A673 (cell line): Measurements from ENCODE around the gene WDR36.

Experiments used
- EZH2 ChIP-seq: fragments of 200-600 bp; sonication (generic); IDR thresholded peaks from 2 replicates; pipeline ENCODE4 v1.6.1; 2017; ENCODE audit warnings: borderline replicate concordance, low read depth, mild to moderate bottlenecking, mixed read lengths, antibody characterized with exemption, low read length; ENCODE audit not compliant: poor library complexity, severe bottlenecking
- TF ChIP-seq, protein P1 (sequence below): fragments of 300-800, 200-600 bp; sonication (generic); conservative IDR thresholded peaks from 2 replicates; pipeline ENCODE4 v1.5.1; 2017; ENCODE audit warnings: low read depth, mild to moderate bottlenecking, antibody characterized with exemption, low read length, moderate library complexity, mixed read lengths

DNA sequence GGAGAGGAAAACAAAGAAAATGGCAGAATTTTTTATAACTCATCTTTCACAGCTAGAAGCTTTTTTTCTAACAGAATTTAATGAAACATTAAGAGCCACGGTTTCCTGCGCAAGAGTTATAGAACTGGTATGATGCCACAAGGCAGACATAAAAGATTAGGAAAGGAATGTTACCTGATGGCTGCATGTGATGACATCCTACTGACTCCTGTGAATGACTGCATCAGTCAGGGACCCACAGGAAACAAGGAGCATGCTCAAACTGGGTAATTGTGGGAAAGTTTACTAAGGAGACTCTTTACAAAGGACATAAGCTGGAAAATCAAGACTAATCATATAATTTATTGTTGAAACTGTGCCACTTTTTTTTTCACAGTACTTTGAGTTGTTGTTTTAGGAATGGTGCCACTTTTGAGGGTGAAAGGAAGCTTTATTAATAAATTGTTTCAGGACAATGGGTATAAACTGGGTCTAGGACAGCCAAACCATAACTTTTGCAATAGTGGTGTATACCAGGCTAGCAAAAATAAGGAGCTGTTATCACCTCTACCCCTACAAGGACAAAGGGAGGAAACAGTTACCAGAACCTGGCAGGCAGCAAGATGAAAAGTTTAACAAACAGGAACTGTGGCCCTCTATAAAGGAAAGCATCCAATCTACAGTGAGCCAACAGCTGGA is 25.7 kb upstream of the WDR36 start:
- TF ChIP-seq, protein P1, sequence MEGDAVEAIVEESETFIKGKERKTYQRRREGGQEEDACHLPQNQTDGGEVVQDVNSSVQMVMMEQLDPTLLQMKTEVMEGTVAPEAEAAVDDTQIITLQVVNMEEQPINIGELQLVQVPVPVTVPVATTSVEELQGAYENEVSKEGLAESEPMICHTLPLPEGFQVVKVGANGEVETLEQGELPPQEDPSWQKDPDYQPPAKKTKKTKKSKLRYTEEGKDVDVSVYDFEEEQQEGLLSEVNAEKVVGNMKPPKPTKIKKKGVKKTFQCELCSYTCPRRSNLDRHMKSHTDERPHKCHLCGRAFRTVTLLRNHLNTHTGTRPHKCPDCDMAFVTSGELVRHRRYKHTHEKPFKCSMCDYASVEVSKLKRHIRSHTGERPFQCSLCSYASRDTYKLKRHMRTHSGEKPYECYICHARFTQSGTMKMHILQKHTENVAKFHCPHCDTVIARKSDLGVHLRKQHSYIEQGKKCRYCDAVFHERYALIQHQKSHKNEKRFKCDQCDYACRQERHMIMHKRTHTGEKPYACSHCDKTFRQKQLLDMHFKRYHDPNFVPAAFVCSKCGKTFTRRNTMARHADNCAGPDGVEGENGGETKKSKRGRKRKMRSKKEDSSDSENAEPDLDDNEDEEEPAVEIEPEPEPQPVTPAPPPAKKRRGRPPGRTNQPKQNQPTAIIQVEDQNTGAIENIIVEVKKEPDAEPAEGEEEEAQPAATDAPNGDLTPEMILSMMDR, result no peak
- TF ChIP-seq EZH2, result no peak
